Hepatocyte (in vitro differentiated cells): ENCODE measurements around the gene FADS1. TPM values are rescaled to one million over a fixed set of nuclear protein-coding genes. Genes with fewer than 3 reads are reported as not detected.

ENCODE experiments used
- DNase-seq: peaks from one replicate; pipeline ENCODE4 v3.0.0-alpha.2; 2016; ENCODE audit warnings: low spot score
- H2AFZ ChIP-seq: fragments of 200-600 bp; sonication (generic); 2 replicates; pipeline ENCODE4 v1.6.0; 2016; ENCODE audit warnings: antibody characterized with exemption, mild to moderate bottlenecking
- H3K27ac ChIP-seq: fragments of 200-600 bp; sonication (generic); 2 replicates; pipeline ENCODE4 v1.5.1; 2016; ENCODE audit warnings: mild to moderate bottlenecking
- H3K27me3 ChIP-seq: fragments of 200-600 bp; sonication (generic); 2 replicates; pipeline ENCODE4 v1.6.1; 2016
- H3K36me3 ChIP-seq: fragments of 200-600 bp; sonication (generic); replicated peaks from 2 replicates; pipeline ENCODE4 v1.5.1; 2016; ENCODE audit warnings: low read depth; ENCODE audit not compliant: insufficient read depth
- H3K4me1 ChIP-seq: fragments of 200-600 bp; sonication (generic); 2 replicates; pipeline ENCODE4 v1.5.1; 2016; ENCODE audit warnings: mild to moderate bottlenecking, moderate library complexity; ENCODE audit not compliant: insufficient read depth
- H3K4me2 ChIP-seq: fragments of 200-600 bp; sonication (generic); 2 replicates; pipeline ENCODE4 v1.6.0; 2016
- H3K4me3 ChIP-seq: fragments of 200-600 bp; sonication (generic); 2 replicates; pipeline ENCODE4 v1.5.1; 2016; ENCODE audit warnings: mild to moderate bottlenecking
- H3K79me2 ChIP-seq: fragments of 200-600 bp; sonication (generic); 2 replicates; pipeline ENCODE4 v1.6.0; 2017; ENCODE audit warnings: mild to moderate bottlenecking
- H3K9me2 ChIP-seq: fragments of 200-600 bp; sonication (generic); replicated peaks from 2 replicates; pipeline ENCODE4 v1.6.0; 2017; ENCODE audit warnings: mild to moderate bottlenecking; ENCODE audit not compliant: insufficient read depth
- H3K9me3 ChIP-seq: fragments of 200-600 bp; sonication (generic); 2 replicates; pipeline ENCODE4 v1.5.1; 2016; ENCODE audit warnings: low read depth, mild to moderate bottlenecking
- H4K20me1 ChIP-seq: fragments of 200-600 bp; sonication (generic); 2 replicates; pipeline ENCODE4 v1.6.0; 2016; ENCODE audit warnings: mild to moderate bottlenecking; ENCODE audit not compliant: insufficient read depth, poor library complexity, severe bottlenecking
- EZH2 ChIP-seq: fragments of 200-600 bp; sonication (generic); IDR thresholded peaks from 2 replicates; pipeline ENCODE4 v1.6.1; 2016; ENCODE audit warnings: antibody characterized with exemption, mild to moderate bottlenecking, borderline replicate concordance
- EZH2phosphoT487 ChIP-seq: fragments of 200-600 bp; sonication (generic); IDR thresholded peaks from one replicate; pipeline ENCODE4 v1.6.1; 2018; ENCODE audit warnings: antibody characterized with exemption, mild to moderate bottlenecking, low read depth, moderate library complexity; ENCODE audit not compliant: unreplicated experiment, severe bottlenecking
- WGBS: methylation state at CpG from one replicate; pipeline ENCODE4 v1.1.6; 2016; ENCODE audit warnings: low lambda C conversion rate; ENCODE audit errors: missing lambda C conversion rate; 5-methylcytosine and 5-hydroxymethylcytosine counted together
- polyA plus RNA-seq: library from polyadenylated mRNA; unstranded; fragments of >200 nt; fragmentation: Nextera tagmentation; extraction: Ambion mirVana; gene quantifications from 2 replicates; pipeline ENCODE4 v1.2.1, GENCODE V29; 2016
- total RNA-seq: library from RNA; depleted of rRNA; stranded (reverse); fragments of >200 nt; gene quantifications from 2 replicates; pipeline ENCODE4 v1.2.3, GENCODE V29; 2014
- TF ChIP-seq, protein P1 (sequence below): fragments of 200-600 bp; sonication (generic); IDR thresholded peaks from 2 replicates; pipeline ENCODE4 v1.5.1; 2016; ENCODE audit warnings: antibody characterized with exemption, mild to moderate bottlenecking; ENCODE audit not compliant: poor library complexity

Gene FADS1
- total and polyA plus RNA-seq, 2 experiments from 2014 or later: 151 to 230 TPM

DNA sequence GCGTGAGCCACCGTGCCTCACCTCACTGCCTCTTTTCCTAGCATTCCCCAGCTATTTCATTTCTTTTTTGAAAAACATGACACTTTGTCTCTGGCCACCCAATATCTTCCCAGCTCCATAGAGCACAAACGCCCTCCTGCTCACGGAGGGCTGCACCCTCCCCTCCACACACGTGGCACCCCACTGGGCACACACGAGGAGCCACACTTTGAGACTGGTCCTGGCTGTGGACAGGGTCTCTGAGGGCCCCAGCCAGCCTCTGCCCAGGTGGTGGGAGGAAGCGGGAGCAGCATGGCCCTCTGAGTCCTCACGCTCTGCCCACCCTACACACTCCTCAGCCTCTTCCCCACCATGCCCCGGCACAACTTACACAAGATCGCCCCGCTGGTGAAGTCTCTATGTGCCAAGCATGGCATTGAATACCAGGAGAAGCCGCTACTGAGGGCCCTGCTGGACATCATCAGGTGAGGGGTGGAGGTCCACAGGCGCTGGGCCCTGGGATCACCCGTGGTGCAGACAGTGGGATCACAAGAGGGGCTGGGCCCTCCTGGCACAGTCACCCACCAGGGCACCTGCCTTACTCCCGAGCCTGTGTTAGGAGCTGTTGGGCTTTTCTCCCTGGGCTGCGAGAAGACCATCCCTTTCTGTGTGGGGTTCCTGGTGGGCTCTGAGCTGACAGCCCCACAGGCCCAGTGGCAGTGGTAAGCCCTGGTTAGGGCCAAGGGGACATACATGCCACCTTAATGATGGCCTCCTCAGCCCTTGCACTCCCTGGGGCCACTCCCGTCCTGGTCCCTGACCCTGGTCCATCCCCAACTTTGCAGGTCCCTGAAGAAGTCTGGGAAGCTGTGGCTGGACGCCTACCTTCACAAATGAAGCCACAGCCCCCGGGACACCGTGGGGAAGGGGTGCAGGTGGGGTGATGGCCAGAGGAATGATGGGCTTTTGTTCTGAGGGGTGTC is 48.3 kb upstream of the FADS1 start:
- no peaks in the 10 kb centered on the region for H3K9me3 ChIP-seq
- no peaks in the 10 kb centered on the region for H3K79me2 ChIP-seq
- H3K27me3 ChIP-seq: no peaks in the 10 kb centered on the region
- no peaks in the 10 kb centered on the region for H3K36me3 ChIP-seq
- no peaks in the 10 kb centered on the region for H3K4me1 ChIP-seq
- 95% methylated on average over 20 of the region's 20 CpGs for WGBS
- H2AFZ ChIP-seq: no peak overlapping the region
- TF ChIP-seq EZH2: no peak
- TF ChIP-seq, protein P1, sequence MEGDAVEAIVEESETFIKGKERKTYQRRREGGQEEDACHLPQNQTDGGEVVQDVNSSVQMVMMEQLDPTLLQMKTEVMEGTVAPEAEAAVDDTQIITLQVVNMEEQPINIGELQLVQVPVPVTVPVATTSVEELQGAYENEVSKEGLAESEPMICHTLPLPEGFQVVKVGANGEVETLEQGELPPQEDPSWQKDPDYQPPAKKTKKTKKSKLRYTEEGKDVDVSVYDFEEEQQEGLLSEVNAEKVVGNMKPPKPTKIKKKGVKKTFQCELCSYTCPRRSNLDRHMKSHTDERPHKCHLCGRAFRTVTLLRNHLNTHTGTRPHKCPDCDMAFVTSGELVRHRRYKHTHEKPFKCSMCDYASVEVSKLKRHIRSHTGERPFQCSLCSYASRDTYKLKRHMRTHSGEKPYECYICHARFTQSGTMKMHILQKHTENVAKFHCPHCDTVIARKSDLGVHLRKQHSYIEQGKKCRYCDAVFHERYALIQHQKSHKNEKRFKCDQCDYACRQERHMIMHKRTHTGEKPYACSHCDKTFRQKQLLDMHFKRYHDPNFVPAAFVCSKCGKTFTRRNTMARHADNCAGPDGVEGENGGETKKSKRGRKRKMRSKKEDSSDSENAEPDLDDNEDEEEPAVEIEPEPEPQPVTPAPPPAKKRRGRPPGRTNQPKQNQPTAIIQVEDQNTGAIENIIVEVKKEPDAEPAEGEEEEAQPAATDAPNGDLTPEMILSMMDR: no peak
- TF ChIP-seq EZH2phosphoT487: no peak
- no peak for DNase-seq
- H4K20me1 ChIP-seq: no peaks in the 10 kb centered on the region
- H3K4me2 ChIP-seq: no peak overlapping the region
- H3K4me3 ChIP-seq: no peak overlapping the region
- no peak overlapping the region for H3K27ac ChIP-seq
- H3K9me2 ChIP-seq: no peaks in the 10 kb centered on the region

DNA sequence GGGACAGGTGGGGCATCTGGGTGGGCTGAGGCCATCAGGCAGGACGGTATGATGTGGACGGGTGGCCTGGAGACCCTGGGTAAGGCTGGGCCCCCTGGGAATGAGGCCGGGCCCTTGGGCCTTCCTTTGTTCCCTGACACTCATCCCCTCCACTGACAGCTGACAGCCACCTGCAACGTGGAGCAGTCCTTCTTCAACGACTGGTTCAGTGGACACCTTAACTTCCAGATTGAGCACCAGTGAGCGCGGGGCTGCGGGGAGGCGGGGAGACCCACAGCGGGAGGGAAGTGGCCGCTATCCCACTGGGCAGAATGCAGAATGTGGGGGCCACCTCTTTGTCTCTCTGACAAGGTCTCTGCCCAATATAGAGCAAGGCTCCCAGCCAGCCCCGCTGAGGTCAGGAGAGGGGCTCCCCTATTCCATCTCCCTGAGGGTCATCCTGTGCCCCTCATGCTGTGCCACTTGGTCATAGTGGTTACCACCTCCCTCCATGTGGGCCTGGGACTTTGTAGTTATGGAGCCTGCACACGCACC is 46.8 kb upstream of the FADS1 start:
- no peak for DNase-seq
- H3K4me1 ChIP-seq: no peaks in the 10 kb centered on the region
- H3K36me3 ChIP-seq: no peaks in the 10 kb centered on the region
- no peaks in the 10 kb centered on the region for H3K79me2 ChIP-seq
- H3K27me3 ChIP-seq: no peaks in the 10 kb centered on the region
- no peaks in the 10 kb centered on the region for H3K9me3 ChIP-seq
- H3K4me2 ChIP-seq: no peak overlapping the region
- H3K4me3 ChIP-seq: no peak overlapping the region
- no peaks in the 10 kb centered on the region for H4K20me1 ChIP-seq
- no peak overlapping the region for H2AFZ ChIP-seq
- H3K9me2 ChIP-seq: no peaks in the 10 kb centered on the region
- TF ChIP-seq EZH2phosphoT487 (no peak), EZH2 (no peak)
- TF ChIP-seq, protein P1: no peak
- WGBS: 93% methylated on average over 13 of the region's 13 CpGs
- H3K27ac ChIP-seq: no peak overlapping the region

DNA sequence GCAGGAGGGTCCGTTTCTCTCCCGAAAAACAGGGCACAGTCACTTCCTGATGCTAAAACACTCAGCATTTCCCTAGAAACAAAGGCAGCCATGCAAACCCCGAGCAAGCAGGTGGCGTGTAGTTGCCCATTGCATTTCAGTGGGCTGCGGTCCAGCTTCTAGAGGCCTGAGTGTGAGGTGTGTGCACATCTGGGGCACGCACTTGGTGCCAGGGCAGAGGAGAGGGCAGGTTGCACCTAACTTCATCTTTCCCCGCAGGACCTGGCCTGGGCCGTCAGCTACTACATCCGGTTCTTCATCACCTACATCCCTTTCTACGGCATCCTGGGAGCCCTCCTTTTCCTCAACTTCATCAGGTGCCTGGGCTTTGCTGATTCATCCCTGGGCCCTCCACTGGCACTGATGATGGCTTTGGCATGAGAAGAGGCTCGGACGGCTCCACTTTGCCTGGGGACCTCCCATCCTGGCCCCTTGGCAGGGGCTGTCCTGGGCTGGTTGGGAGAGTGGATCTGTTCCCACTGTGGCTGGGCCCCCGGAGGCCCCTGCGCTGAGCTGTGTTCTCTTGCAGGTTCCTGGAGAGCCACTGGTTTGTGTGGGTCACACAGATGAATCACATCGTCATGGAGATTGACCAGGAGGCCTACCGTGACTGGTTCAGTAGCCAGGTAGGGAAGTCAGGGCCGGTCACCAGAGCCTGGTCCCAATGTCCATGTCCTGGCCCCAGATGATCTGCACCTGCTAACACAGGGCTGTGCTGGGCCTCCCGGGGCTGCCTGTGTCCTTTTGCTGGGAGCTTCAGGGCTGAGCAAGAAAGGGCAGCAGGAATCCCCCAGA is 46.1 kb upstream of the FADS1 start:
- WGBS: 96% methylated on average over 18 of the region's 18 CpGs
- H3K4me1 ChIP-seq: no peaks in the 10 kb centered on the region
- H2AFZ ChIP-seq: no peak overlapping the region
- H3K27ac ChIP-seq: no peak overlapping the region
- no peak overlapping the region for H3K4me2 ChIP-seq
- H3K9me3 ChIP-seq: no peaks in the 10 kb centered on the region
- H3K36me3 ChIP-seq: no peaks in the 10 kb centered on the region
- DNase-seq: no peak
- no peak overlapping the region for H3K4me3 ChIP-seq
- TF ChIP-seq, protein P1: no peak
- TF ChIP-seq EZH2 (no peak), EZH2phosphoT487 (no peak)
- H3K27me3 ChIP-seq: no peaks in the 10 kb centered on the region
- no peaks in the 10 kb centered on the region for H3K9me2 ChIP-seq
- H3K79me2 ChIP-seq: no peaks in the 10 kb centered on the region
- H4K20me1 ChIP-seq: no peaks in the 10 kb centered on the region
